Left ventricle myocardium superior (tissue), 1 donor: Measurements from ENCODE around the gene BHLHE23. TPM values are rescaled to one million over a fixed set of nuclear protein-coding genes. Genes with fewer than 3 reads are reported as not detected.

Source experiments
- ATAC-seq: fragments of 200-7000 bp; cut with Tn5 transposase; one replicate; pipeline ENCODE4 v1.9.1; 2020; ENCODE audit warnings: mild to moderate bottlenecking, moderate library complexity
- DNase-seq: peaks from one replicate; pipeline ENCODE4 v3.0.0-alpha.2; 2020
- intact Hi-C: fragments of 100-400 bp; cut with micrococcal nuclease; formaldehyde crosslinking; loops from one replicate; pipeline ENCODE4 v1.11.0; 2022
- total RNA-seq: library from RNA; stranded (reverse); fragmentation: NEBNext Ultra II Directional; extraction: Animal tissue kit (Norgen Biotek cat#: 25700); gene quantifications from one replicate; pipeline ENCODE4 v1.2.1, GENCODE V29; 2021
- donor health status: DM: no; HTN: yes; CAD: no; lungs with severe emphysema.

BHLHE23 gene
- total RNA-seq, 1 donor from 2014 or later, result not detected

DNA sequence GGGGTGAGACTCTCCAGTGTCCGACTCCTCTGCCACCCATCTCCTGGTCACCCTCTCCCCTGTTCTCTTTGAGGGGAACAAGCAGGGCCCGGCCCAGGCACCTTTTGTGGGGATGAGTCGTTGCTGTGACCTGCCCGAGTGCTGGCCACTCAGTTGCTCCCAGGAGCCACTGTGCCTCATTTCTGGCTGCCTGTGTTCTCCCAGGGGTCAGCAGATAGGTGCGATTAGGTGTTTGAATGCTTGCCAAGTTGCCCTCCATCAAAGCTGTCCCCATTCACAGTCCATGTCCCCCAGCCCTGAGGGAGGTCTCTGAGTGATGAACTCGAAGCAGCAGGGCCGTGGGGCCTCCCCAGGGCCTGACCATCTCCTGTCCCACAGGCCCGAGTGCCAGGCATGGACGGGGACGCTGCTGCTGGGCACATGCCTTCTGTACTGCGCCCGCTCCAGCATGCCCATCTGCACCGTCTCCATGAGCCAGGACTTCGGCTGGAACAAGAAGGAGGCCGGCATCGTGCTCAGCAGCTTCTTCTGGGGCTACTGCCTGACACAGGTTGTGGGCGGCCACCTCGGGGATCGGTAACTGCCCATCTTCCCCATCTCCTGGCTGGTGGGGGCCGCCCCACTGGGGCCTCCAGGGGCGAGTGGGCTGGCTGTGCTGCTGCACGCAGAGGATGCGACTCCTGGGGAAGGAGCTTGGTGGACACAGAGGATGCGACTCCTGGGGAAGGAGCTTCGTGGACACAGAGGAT, 50.2 kb downstream of the BHLHE23 start:
- DNase-seq, result no peak
- intact Hi-C loops, result no loop called here
- no peak for ATAC-seq

Other genes starting within 250 kb of the BHLHE23 start
- 11.1 TPM for gene MRGBP, start 210.5 kb downstream of the BHLHE23 start, total RNA-seq
- 21.0 TPM for gene OGFR, start 202.1 kb downstream of the BHLHE23 start, total RNA-seq
- gene COL9A3, start 189.9 kb downstream of the BHLHE23 start, total RNA-seq, result 2.9 TPM
- 6.1 TPM for gene TCFL5, start 145.1 kb downstream of the BHLHE23 start, total RNA-seq
- gene DIDO1, start 80.5 kb downstream of the BHLHE23 start, total RNA-seq, result 38.3 TPM
- 16.1 TPM for gene GID8, start 68.8 kb downstream of the BHLHE23 start, total RNA-seq
- 1.5 TPM for gene SLC17A9, start 54.3 kb downstream of the BHLHE23 start, total RNA-seq
- 24.3 TPM for gene YTHDF1, start 209.2 kb upstream of the BHLHE23 start, total RNA-seq
- gene BIRC7, start 228.9 kb upstream of the BHLHE23 start, total RNA-seq, result not detected
- not detected for gene NKAIN4, start 247.5 kb upstream of the BHLHE23 start, total RNA-seq